Measurements from ENCODE around the gene JAKMIP2. TPM values are rescaled to one million over a fixed set of nuclear protein-coding genes. Genes with fewer than 3 reads are reported as not detected.

The JAKMIP2 gene
- total RNA-seq, 2 experiments from 2014 or later = 0.99 to 1.1 TPM

GRCh38 chr5:147784146-147784987 is 1.8 kb upstream of the JAKMIP2 start:
- no peaks in the 10 kb centered on the region for H3K36me3 Mint-ChIP-seq
- peaks cover 3% of the 10 kb centered on the region for H3K27me3 Mint-ChIP-seq
- H3K9me3 Mint-ChIP-seq = no peaks in the 10 kb centered on the region
- ChIA-PET CTCF (no interaction called here), POLR2A (no interaction called here)
- intact Hi-C loops (cut with micrococcal nuclease) = no loop called here
- no peak overlapping the region for H3K27ac Mint-ChIP-seq
- DNase-seq = no peak
- no peak overlapping the region for H3K4me3 Mint-ChIP-seq
- H3K4me1 Mint-ChIP-seq (ENCODE audit: low read depth) = peaks cover 2% of the 10 kb centered on the region

DNA sequence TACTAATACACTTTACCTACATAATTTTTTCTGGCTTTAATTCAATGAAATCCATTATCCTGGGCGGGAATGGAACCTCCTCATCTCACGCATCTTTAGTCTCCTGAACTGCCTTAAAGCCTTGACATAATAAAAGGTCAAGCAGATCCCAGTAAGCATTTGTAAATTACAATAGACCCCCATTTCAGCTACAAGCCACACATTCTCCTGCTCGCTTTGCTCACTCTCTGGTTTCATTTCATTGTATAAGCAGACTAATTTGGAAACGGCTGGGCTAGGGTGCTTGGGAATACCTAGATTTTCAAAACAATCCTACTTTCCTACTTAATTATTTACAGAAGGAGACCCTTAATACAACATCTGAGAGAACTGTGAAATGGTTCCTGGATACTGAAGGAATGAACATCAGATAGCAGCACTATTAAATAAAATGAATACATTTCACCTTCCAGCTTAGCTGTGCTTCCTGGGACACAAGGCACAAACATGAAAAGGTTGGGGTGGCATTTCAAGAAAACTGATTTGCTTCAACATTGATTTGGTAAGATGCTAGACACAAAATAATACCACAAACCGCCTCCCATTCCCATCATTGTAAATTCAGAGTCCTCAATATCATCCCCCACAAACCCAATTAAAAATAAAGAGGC is 1.5 kb downstream of the JAKMIP2 start:
- no peak for DNase-seq
- ChIA-PET CTCF (no interaction called here), POLR2A (no interaction called here)
- Mint-ChIP-seq H3K27me3 (peaks cover 3% of the 10 kb centered on the region), H3K9me3 (no peaks in the 10 kb centered on the region), H3K4me3 (no peak overlapping the region), H3K36me3 (no peaks in the 10 kb centered on the region), H3K27ac (no peak overlapping the region), H3K4me1 (ENCODE audit: low read depth) (peaks cover 2% of the 10 kb centered on the region)
- intact Hi-C loops (cut with micrococcal nuclease) = no loop called here

GRCh38 chr5:147779694-147780093 is 2.8 kb downstream of the JAKMIP2 start:
- intact Hi-C loops (cut with micrococcal nuclease) = no loop called here
- H3K27me3 Mint-ChIP-seq = peaks cover 3% of the 10 kb centered on the region
- peaks cover 3% of the 10 kb centered on the region for H3K9me3 Mint-ChIP-seq
- H3K27ac Mint-ChIP-seq = no peak overlapping the region
- peaks cover 2% of the 10 kb centered on the region for H3K4me1 Mint-ChIP-seq (ENCODE audit: low read depth)
- CTCF ChIA-PET = no interaction called here
- no peak overlapping the region for H3K4me3 Mint-ChIP-seq
- DNase-seq = no peak
- POLR2A ChIA-PET = no interaction called here
- no peaks in the 10 kb centered on the region for H3K36me3 Mint-ChIP-seq

- intact Hi-C loops (cut with micrococcal nuclease) = no loop called here
- ChIA-PET POLR2A (no interaction called here), CTCF (no interaction called here)
- H3K27ac Mint-ChIP-seq = no peak overlapping the region
- no peaks in the 10 kb centered on the region for H3K36me3 Mint-ChIP-seq
- peaks cover 3% of the 10 kb centered on the region for H3K9me3 Mint-ChIP-seq
- H3K4me1 Mint-ChIP-seq (ENCODE audit: low read depth) = peaks cover 2% of the 10 kb centered on the region
- no peak overlapping the region for H3K4me3 Mint-ChIP-seq
- H3K27me3 Mint-ChIP-seq = peaks cover 3% of the 10 kb centered on the region
- DNase-seq = no peak
Observed at GRCh38 chr5:147776989-147777388, 5.5 kb downstream of the JAKMIP2 start.

GRCh38 chr5:147773587-147773986 is 8.9 kb downstream of the JAKMIP2 start:
- no peaks in the 10 kb centered on the region for H3K27me3 Mint-ChIP-seq
- no peak for DNase-seq
- intact Hi-C loops (cut with micrococcal nuclease) = no loop called here
- peaks cover 3% of the 10 kb centered on the region for H3K9me3 Mint-ChIP-seq
- no peak overlapping the region for H3K4me3 Mint-ChIP-seq
- no peaks in the 10 kb centered on the region for H3K4me1 Mint-ChIP-seq (ENCODE audit: low read depth)
- H3K27ac Mint-ChIP-seq = no peak overlapping the region
- CTCF ChIA-PET = no interaction called here
- H3K36me3 Mint-ChIP-seq = no peaks in the 10 kb centered on the region
- POLR2A ChIA-PET = no interaction called here

- POLR2A ChIA-PET = no interaction called here
- intact Hi-C loops (cut with micrococcal nuclease) = no loop called here
- Mint-ChIP-seq H3K9me3 (peaks cover 3% of the 10 kb centered on the region), H3K27me3 (no peaks in the 10 kb centered on the region), H3K27ac (no peak overlapping the region), H3K4me1 (ENCODE audit: low read depth) (no peaks in the 10 kb centered on the region), H3K4me3 (no peak overlapping the region), H3K36me3 (no peaks in the 10 kb centered on the region)
- CTCF ChIA-PET = no interaction called here
- DNase-seq = no peak
Observed at GRCh38 chr5:147773139-147773538, 9.4 kb downstream of the JAKMIP2 start.

DNA sequence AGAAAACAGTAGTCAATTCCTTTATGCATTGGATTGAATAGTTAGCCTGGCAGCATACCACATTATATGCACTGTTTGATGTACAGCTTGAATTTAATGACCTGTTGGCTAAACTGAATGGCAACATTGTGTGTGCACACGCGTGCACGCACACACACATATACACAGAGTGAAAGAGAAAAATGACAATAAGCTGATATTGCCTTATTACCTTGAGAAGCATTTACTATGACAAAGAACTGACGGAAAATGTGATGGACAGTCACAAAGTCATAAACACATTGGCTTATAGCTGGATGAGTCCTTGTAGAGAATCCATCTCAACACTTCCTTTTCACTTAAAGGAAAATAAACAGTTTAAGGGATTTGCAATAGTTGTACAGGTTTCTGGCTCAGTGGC is 15.5 kb downstream of the JAKMIP2 start:
- DNase-seq = no peak
- ChIA-PET CTCF (no interaction called here), POLR2A (no interaction called here)
- no peak overlapping the region for H3K27ac Mint-ChIP-seq
- no peaks in the 10 kb centered on the region for H3K27me3 Mint-ChIP-seq
- H3K4me1 Mint-ChIP-seq (ENCODE audit: low read depth) = no peaks in the 10 kb centered on the region
- intact Hi-C loops (cut with micrococcal nuclease) = no loop called here
- no peak overlapping the region for H3K4me3 Mint-ChIP-seq
- H3K9me3 Mint-ChIP-seq = no peaks in the 10 kb centered on the region
- no peaks in the 10 kb centered on the region for H3K36me3 Mint-ChIP-seq

DNA sequence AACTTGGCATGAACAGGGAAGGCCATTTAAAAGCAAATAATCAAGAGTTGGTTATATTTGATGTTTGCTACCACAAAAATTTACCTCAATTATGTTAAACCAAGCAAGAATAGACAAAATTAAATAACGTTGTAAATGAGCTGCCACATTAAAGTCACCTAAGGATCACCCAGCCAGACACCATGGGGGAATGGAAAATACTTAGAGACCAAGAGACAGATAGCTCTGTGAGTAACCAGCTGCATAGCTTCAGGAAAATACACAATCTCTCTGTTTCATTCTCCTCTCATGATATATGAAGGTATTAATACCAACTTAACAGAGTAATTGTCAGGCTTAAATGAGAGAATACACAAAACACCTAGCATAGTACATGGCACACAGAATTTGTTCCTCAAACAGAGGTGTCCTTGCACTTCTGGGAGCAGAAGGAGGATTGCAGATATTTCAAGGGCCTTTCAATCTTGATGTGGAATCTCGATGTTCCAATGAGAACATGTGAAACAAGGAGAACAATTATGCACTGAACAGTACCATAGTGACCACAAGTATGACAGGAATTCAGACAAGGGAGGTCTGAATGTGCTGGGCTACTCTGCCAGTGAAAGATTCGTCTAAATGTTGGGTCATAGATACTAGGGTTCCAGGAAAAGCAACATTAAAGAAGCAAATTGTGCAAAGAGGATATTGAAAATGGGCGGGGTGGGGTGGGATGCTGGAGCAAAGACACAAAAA is 18.6 kb downstream of the JAKMIP2 start:
- CTCF ChIA-PET = no interaction called here

GRCh38 chr5:147760086-147760875 is 22.2 kb downstream of the JAKMIP2 start:
- ChIA-PET POLR2A (no interaction called here), CTCF (no interaction called here)
- intact Hi-C loops (cut with micrococcal nuclease) = no loop called here
- Mint-ChIP-seq H3K9me3 (no peaks in the 10 kb centered on the region), H3K27me3 (no peaks in the 10 kb centered on the region), H3K4me1 (ENCODE audit: low read depth) (no peaks in the 10 kb centered on the region), H3K36me3 (no peaks in the 10 kb centered on the region), H3K27ac (no peak overlapping the region), H3K4me3 (no peak overlapping the region)
- DNase-seq = no peak

More for the DNA sequence above, 18.6 kb downstream of the JAKMIP2 start:
- DNase-seq = no peak
- H3K4me1 Mint-ChIP-seq (ENCODE audit: low read depth) = no peaks in the 10 kb centered on the region
- no peaks in the 10 kb centered on the region for H3K27me3 Mint-ChIP-seq
- H3K4me3 Mint-ChIP-seq = no peak overlapping the region
- H3K9me3 Mint-ChIP-seq = no peaks in the 10 kb centered on the region
- H3K27ac Mint-ChIP-seq = no peak overlapping the region
- POLR2A ChIA-PET = no interaction called here
- intact Hi-C loops (cut with micrococcal nuclease) = no loop called here
- no peaks in the 10 kb centered on the region for H3K36me3 Mint-ChIP-seq

DNA sequence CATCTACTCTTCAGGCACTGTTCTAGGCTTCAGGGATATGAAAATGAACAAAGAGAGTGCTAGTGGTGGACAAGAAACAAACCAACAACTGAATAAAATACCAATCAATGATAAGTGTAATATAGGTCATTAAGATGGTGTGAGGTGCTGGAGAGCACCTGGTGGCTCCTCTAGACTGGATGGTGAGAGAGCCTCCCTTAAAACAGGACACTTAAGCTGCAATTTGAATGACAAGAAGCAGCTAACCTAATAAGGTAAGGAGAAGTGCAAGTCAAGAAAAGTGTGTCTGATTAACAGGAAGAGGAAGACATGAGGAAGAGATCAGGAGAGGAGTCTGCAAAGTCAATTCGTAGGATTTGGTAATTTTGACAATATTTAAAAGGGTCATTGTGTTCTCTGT is 23.1 kb downstream of the JAKMIP2 start:
- intact Hi-C loops (cut with micrococcal nuclease) = no loop called here
- ChIA-PET POLR2A (no interaction called here), CTCF (no interaction called here)
- DNase-seq = no peak
- no peak overlapping the region for H3K27ac Mint-ChIP-seq
- H3K4me1 Mint-ChIP-seq (ENCODE audit: low read depth) = no peaks in the 10 kb centered on the region
- H3K4me3 Mint-ChIP-seq = no peak overlapping the region
- no peaks in the 10 kb centered on the region for H3K27me3 Mint-ChIP-seq
- no peaks in the 10 kb centered on the region for H3K9me3 Mint-ChIP-seq
- H3K36me3 Mint-ChIP-seq = no peaks in the 10 kb centered on the region

- no peaks in the 10 kb centered on the region for H3K27me3 Mint-ChIP-seq
- H3K9me3 Mint-ChIP-seq = no peaks in the 10 kb centered on the region
- H3K36me3 Mint-ChIP-seq = no peaks in the 10 kb centered on the region
- CTCF ChIA-PET = no interaction called here
- POLR2A ChIA-PET = no interaction called here
- H3K4me1 Mint-ChIP-seq (ENCODE audit: low read depth) = no peaks in the 10 kb centered on the region
- no peak overlapping the region for H3K27ac Mint-ChIP-seq
- intact Hi-C loops (cut with micrococcal nuclease) = no loop called here
- H3K4me3 Mint-ChIP-seq = no peak overlapping the region
- DNase-seq = no peak
Observed at GRCh38 chr5:147756566-147756965, 26.0 kb downstream of the JAKMIP2 start.

Data from activated CD4-positive, alpha-beta memory T cell treated with anti-CD3 and anti-CD28 coated beads for 36 hours (primary cell).